Heart left ventricle (tissue), 13 donors: Measurements from ENCODE around the gene IGF2BP1.

Experiments used
- POLR2A ChIP-seq, 2 donors: fragments of 450-650 bp; IDR thresholded peaks; one replicate each; pipeline ENCODE4 v1.6.1; 2017; ENCODE audit warnings: antibody characterized with exemption in 2 of 2, mild to moderate bottlenecking in 2 of 2, moderate library complexity in 2 of 2
- TF ChIP-seq, protein P1 (sequence below), 12 donors: fragments of 200-600 bp; sonication (generic) in 4 of 12; IDR thresholded peaks; one replicate each; pipeline versions ENCODE4 v1.5.0 to v1.8.0; 2018 to 2022; ENCODE audit warnings: antibody characterized with exemption in 12 of 12, mild to moderate bottlenecking in 5 of 12
- donor health status: ischemic (EF 13 %, LVEDD 7.1; RV severe dilation, severe dysfunction).
- donor health status: DM: no; HTN: yes; CAD: no.
- donor health status: DM: no; HTN: no; CAD: no.
- donor health status: ischemic (EF 25% LVEDD 6.9; RV normal size, moderate dysfunction).
- donor health status: ischemic (EF 25% LVEDD 5.7; RV mildly dilated, moderate dysfunction).
- donor health status: ischemic (EF 35%, LVEDD 5.7; RV mildly dilated, moderate dysfunction).
- donor health status: nonischemic (EF 11% LVEDD 7.7; RV severe dilation, severe dysfunction).
- donor health status: DM: yes; HTN: yes; CAD: no.
- donor health status: PGD.
- donor health status: ischemic (EF 29% LVEDD 5.4; RV normal size, mild dysfunction).
- donor health status: nonischemic (EF 23%, LVEDD 6.1; RV moderate dilation, normal function).

DNA sequence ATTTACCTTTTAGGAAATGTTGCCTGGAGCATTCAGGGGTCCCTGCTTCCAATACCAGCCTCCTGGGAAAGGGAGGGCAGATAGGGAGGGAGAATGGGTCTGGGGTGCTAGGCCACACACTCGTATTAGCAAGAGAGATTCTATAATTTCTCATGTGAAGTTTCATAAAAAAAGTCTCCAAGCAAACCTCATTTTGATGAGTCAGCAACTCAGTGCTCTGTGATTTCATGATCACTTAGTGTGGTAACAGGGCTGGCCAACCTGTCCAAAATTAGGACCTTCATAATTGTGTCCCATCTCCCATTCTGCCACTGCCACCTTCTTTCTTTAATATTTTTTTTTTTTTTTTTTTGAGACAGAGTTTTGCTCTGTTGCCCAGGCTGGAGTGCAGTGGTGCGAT is 41.4 kb downstream of the IGF2BP1 start:
- TF ChIP-seq, protein P1, sequence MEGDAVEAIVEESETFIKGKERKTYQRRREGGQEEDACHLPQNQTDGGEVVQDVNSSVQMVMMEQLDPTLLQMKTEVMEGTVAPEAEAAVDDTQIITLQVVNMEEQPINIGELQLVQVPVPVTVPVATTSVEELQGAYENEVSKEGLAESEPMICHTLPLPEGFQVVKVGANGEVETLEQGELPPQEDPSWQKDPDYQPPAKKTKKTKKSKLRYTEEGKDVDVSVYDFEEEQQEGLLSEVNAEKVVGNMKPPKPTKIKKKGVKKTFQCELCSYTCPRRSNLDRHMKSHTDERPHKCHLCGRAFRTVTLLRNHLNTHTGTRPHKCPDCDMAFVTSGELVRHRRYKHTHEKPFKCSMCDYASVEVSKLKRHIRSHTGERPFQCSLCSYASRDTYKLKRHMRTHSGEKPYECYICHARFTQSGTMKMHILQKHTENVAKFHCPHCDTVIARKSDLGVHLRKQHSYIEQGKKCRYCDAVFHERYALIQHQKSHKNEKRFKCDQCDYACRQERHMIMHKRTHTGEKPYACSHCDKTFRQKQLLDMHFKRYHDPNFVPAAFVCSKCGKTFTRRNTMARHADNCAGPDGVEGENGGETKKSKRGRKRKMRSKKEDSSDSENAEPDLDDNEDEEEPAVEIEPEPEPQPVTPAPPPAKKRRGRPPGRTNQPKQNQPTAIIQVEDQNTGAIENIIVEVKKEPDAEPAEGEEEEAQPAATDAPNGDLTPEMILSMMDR (IDR thresholded peaks at IDR 0.05) = no peak
- TF ChIP-seq POLR2A (IDR thresholded peaks at IDR 0.05) = no peak
